Transverse colon (tissue), 4 donors: ENCODE data around the gene SLX4IP.

Experiments
- POLR2A ChIP-seq: fragments of 450-650 bp; IDR thresholded peaks from one replicate; pipeline ENCODE4 v1.6.1; 2016; ENCODE audit warnings: antibody characterized with exemption, mild to moderate bottlenecking, moderate library complexity
- POLR2AphosphoS5 ChIP-seq, 3 donors: sonication (generic); formaldehyde crosslinking; IDR thresholded peaks; one replicate each; pipeline ENCODE4 v1.6.1; 2016; ENCODE audit warnings: antibody characterized with exemption in 3 of 3
- TF ChIP-seq, protein P1 (sequence below), 5 experiments: fragments of 200-600 bp in 3 of 5; fragments of 450-650 bp in 2 of 5; sonication (generic) in 3 of 5; IDR thresholded peaks; 1 replicate in 2 of 5; 2 replicates in 3 of 5; pipeline ENCODE4 v1.5.1; 2016 to 2017; ENCODE audit warnings: antibody characterized with exemption in 5 of 5, inconsistent platforms in 3 of 5, mild to moderate bottlenecking in 2 of 5, moderate library complexity in 1 of 5

DNA sequence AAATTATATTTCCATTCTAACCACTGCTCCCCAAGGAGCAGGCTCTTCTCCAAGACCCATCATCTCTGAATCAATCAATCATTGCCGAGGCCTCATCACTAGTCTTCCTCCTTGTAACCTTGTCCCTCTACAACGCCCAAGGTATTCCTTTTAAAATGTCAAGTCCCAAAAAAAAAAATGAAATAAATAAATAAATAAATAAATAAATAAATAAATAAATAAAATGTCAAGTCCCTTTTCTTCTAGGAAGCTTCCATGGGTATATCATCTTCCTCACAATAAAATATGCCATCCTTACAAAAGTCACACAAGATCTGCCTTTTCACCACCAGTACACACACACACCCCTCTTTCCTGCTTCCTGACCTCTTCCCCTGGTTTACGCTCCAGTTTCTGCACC is 181.1 kb downstream of the SLX4IP start:
- TF ChIP-seq, protein P1, sequence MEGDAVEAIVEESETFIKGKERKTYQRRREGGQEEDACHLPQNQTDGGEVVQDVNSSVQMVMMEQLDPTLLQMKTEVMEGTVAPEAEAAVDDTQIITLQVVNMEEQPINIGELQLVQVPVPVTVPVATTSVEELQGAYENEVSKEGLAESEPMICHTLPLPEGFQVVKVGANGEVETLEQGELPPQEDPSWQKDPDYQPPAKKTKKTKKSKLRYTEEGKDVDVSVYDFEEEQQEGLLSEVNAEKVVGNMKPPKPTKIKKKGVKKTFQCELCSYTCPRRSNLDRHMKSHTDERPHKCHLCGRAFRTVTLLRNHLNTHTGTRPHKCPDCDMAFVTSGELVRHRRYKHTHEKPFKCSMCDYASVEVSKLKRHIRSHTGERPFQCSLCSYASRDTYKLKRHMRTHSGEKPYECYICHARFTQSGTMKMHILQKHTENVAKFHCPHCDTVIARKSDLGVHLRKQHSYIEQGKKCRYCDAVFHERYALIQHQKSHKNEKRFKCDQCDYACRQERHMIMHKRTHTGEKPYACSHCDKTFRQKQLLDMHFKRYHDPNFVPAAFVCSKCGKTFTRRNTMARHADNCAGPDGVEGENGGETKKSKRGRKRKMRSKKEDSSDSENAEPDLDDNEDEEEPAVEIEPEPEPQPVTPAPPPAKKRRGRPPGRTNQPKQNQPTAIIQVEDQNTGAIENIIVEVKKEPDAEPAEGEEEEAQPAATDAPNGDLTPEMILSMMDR (IDR thresholded peaks at IDR 0.05), result no peak
- TF ChIP-seq POLR2AphosphoS5 (IDR thresholded peaks at IDR 0.05) (no peak), POLR2A (no peak)
